H9 (cell line): ENCODE data around the gene LRRC7. TPM values are rescaled to one million over a fixed set of nuclear protein-coding genes. Genes with fewer than 3 reads are reported as not detected.
"Not testable (repeated sequence)": the region's sequence is repeated elsewhere in the genome, so short reads cannot be mapped to it uniquely, and the experiment has no call there.

Source experiments
- DNase-seq: peaks from one replicate; pipeline ENCODE4 v3.0.0-alpha.2; 2017
- H2AFZ ChIP-seq: one replicate; pipeline ENCODE4 v1.6.1; 2013; ENCODE audit warnings: mild to moderate bottlenecking, low read length, control low read depth, moderate library complexity
- H2AK5ac ChIP-seq: 2 replicates; pipeline ENCODE4 v1.6.1; 2013; ENCODE audit warnings: low read length, control low read depth, mixed read lengths; ENCODE audit not compliant: insufficient read length
- H2BK120ac ChIP-seq: one replicate; pipeline ENCODE4 v1.6.1; 2013; ENCODE audit warnings: low read depth, mild to moderate bottlenecking, low read length, control low read depth, inconsistent platforms; ENCODE audit not compliant: poor library complexity, severe bottlenecking
- H2BK12ac ChIP-seq: 2 replicates; pipeline ENCODE4 v1.6.1; 2013; ENCODE audit warnings: low read length, control low read depth, mixed read lengths, low read depth; ENCODE audit not compliant: insufficient read length
- H2BK15ac ChIP-seq: 2 replicates; pipeline ENCODE4 v1.6.1; 2013; ENCODE audit warnings: low read depth, low read length, control low read depth
- H2BK20ac ChIP-seq: one replicate; pipeline ENCODE4 v1.6.1; 2013; ENCODE audit warnings: low read depth, mild to moderate bottlenecking, low read length, control low read depth, inconsistent platforms; ENCODE audit not compliant: poor library complexity, severe bottlenecking
- H2BK5ac ChIP-seq: 2 replicates; pipeline ENCODE4 v1.6.1; 2013; ENCODE audit warnings: low read length, control low read depth, mixed read lengths; ENCODE audit not compliant: insufficient read length
- H3K14ac ChIP-seq: 2 replicates; pipeline ENCODE4 v1.6.1; 2013; ENCODE audit warnings: low read length, control low read depth; ENCODE audit not compliant: insufficient read depth
- H3K18ac ChIP-seq: 2 replicates; pipeline ENCODE4 v1.6.1; 2013; ENCODE audit warnings: low read depth, mild to moderate bottlenecking, mixed read lengths, low read length, control low read depth; ENCODE audit not compliant: insufficient read length
- H3K23ac ChIP-seq: 2 replicates; pipeline ENCODE4 v1.6.1; 2013; ENCODE audit warnings: low read length, control low read depth, mixed read lengths, low read depth; ENCODE audit not compliant: insufficient read length
- H3K23me2 ChIP-seq: 2 replicates; pipeline ENCODE4 v1.6.1; 2013; ENCODE audit warnings: low read depth, mild to moderate bottlenecking, mixed read lengths, low read length, control low read depth; ENCODE audit not compliant: insufficient read length, poor library complexity, severe bottlenecking
- H3K27ac ChIP-seq: 2 replicates; pipeline ENCODE4 v1.5.1; 2013; ENCODE audit warnings: low read length, control low read depth, mixed read lengths, low read depth; ENCODE audit not compliant: insufficient read length
- H3K27me3 ChIP-seq: 2 replicates; pipeline ENCODE4 v1.6.1; 2013; ENCODE audit warnings: low read length, control low read depth, inconsistent platforms; ENCODE audit not compliant: insufficient read depth
- H3K4ac ChIP-seq: 2 replicates; pipeline ENCODE4 v1.6.1; 2013; ENCODE audit warnings: low read depth, mild to moderate bottlenecking, control low read depth, inconsistent platforms, low read length, moderate library complexity
- H3K4me1 ChIP-seq: 2 replicates; pipeline ENCODE4 v1.6.1; 2013; ENCODE audit warnings: low read length, control low read depth, inconsistent platforms; ENCODE audit not compliant: insufficient read depth
- H3K4me2 ChIP-seq: 2 replicates; pipeline ENCODE4 v1.6.1; 2013; ENCODE audit warnings: low read length, control low read depth, mixed read lengths; ENCODE audit not compliant: insufficient read length, insufficient read depth
- H3K56ac ChIP-seq: 2 replicates; pipeline ENCODE4 v1.6.1; 2013; ENCODE audit warnings: low read depth, mild to moderate bottlenecking, mixed read lengths, low read length, control low read depth; ENCODE audit not compliant: insufficient read length
- H3K79me1 ChIP-seq: 2 replicates; pipeline ENCODE4 v1.6.1; 2013; ENCODE audit warnings: low read depth, mild to moderate bottlenecking, moderate library complexity, low read length, control low read depth, inconsistent platforms; ENCODE audit not compliant: insufficient read depth, poor library complexity, severe bottlenecking
- H3K79me2 ChIP-seq: 2 replicates; pipeline ENCODE4 v1.6.1; 2013; ENCODE audit warnings: low read length, control low read depth, inconsistent platforms; ENCODE audit not compliant: insufficient read depth
- H3K9ac ChIP-seq: 2 replicates; pipeline ENCODE4 v1.6.1; 2013; ENCODE audit warnings: low read length, control low read depth, mixed read lengths; ENCODE audit not compliant: insufficient read length; ENCODE audit errors: extremely low read depth
- H3K9me3 ChIP-seq: one replicate; pipeline ENCODE4 v1.6.1; 2013; ENCODE audit warnings: low read depth, low read length, inconsistent platforms; ENCODE audit not compliant: control insufficient read depth
- H3T11ph ChIP-seq: one replicate; pipeline ENCODE4 v1.6.1; 2013; ENCODE audit warnings: mild to moderate bottlenecking, low read length, control low read depth, inconsistent platforms
- H4K20me1 ChIP-seq: one replicate; pipeline ENCODE4 v1.6.1; 2013; ENCODE audit not compliant: control insufficient read depth, insufficient read length, insufficient read depth
- H4K5ac ChIP-seq: 2 replicates; pipeline ENCODE4 v1.6.1; 2013; ENCODE audit warnings: low read depth, mild to moderate bottlenecking, mixed read lengths, low read length, control low read depth; ENCODE audit not compliant: insufficient read length
- H4K8ac ChIP-seq: replicated peaks from 2 replicates; pipeline ENCODE4 v1.6.1; 2013; ENCODE audit warnings: low read length, control low read depth, mixed read lengths, low read depth; ENCODE audit not compliant: insufficient read length
- H4K91ac ChIP-seq: 2 replicates; pipeline ENCODE4 v1.6.1; 2013; ENCODE audit warnings: low read depth, mild to moderate bottlenecking, moderate library complexity, mixed read lengths, low read length, control low read depth; ENCODE audit not compliant: insufficient read length
- H3K27ac Mint-ChIP-seq, 3 experiments: 2 replicates in 2 of 3; 3 replicates in 1 of 3; pipeline ENCODE4 v1.8.0; 2020 to 2021; ENCODE audit warnings: mixed read lengths in 3 of 3, mild to moderate bottlenecking in 1 of 3, moderate library complexity in 1 of 3
- H3K27me3 Mint-ChIP-seq: 2 replicates; pipeline ENCODE4 v1.8.0; 2021; ENCODE audit warnings: low read depth, mild to moderate bottlenecking, moderate library complexity, mixed read lengths
- H3K36me3 Mint-ChIP-seq, 3 experiments: 2 replicates in 2 of 3; 3 replicates in 1 of 3; pipeline ENCODE4 v1.8.0; 2020 to 2021; ENCODE audit warnings: low read depth in 3 of 3, mixed read lengths in 3 of 3; ENCODE audit not compliant: insufficient read depth in 1 of 3
- H3K4me1 Mint-ChIP-seq, 2 experiments: 2 replicates each; pipeline ENCODE4 v1.8.0; 2020; ENCODE audit warnings: mixed read lengths in 2 of 2
- H3K4me3 Mint-ChIP-seq, 2 experiments: 2 replicates in 1 of 2; 3 replicates in 1 of 2; pipeline ENCODE4 v1.8.0; 2020 to 2021; ENCODE audit warnings: mild to moderate bottlenecking in 2 of 2, mixed read lengths in 2 of 2, moderate library complexity in 1 of 2
- H3K9me3 Mint-ChIP-seq, 2 experiments: 2 replicates in 1 of 2; 3 replicates in 1 of 2; pipeline ENCODE4 v1.8.0; 2020; ENCODE audit warnings: mild to moderate bottlenecking in 2 of 2, mixed read lengths in 2 of 2, moderate library complexity in 1 of 2
- WGBS: extraction: QIAGEN DNeasy Blood & Tissue Kit; methylation state at CpG from one replicate; pipeline ENCODE4 v1.1.7; 2013; ENCODE audit warnings: missing lambda C conversion rate, low lambda C conversion rate, mixed read lengths; ENCODE audit not compliant: insufficient read length; ENCODE audit errors: extremely low coverage; 5-methylcytosine and 5-hydroxymethylcytosine counted together
- total RNA-seq: library from RNA; stranded (reverse); gene quantifications from 2 replicates; pipeline ENCODE4 v1.2.1, GENCODE V29; 2021
- TF ChIP-seq, protein P1 (sequence below): fragments of 200-600 bp; sonication (generic); conservative IDR thresholded peaks from 3 replicates; pipeline ENCODE4 v1.8.0; 2021; ENCODE audit warnings: antibody characterized with exemption, mild to moderate bottlenecking

Gene LRRC7
- total RNA-seq, 1 experiment from 2014 or later = not detected

GRCh38 chr1:69952676-69953075 lies 385.0 kb downstream of the LRRC7 start:
- H3K4me1 ChIP-seq = no peaks in the 10 kb centered on the region
- H4K91ac ChIP-seq = no peak overlapping the region
- no peaks in the 10 kb centered on the region for H3K23me2 ChIP-seq
- H3K9ac ChIP-seq = no peak overlapping the region
- WGBS = no CpG with 5 or more reads among the region's 1 CpG
- H4K8ac ChIP-seq = no peak overlapping the region
- H4K20me1 ChIP-seq = no peaks in the 10 kb centered on the region
- H2BK5ac ChIP-seq = no peak overlapping the region
- no peaks in the 10 kb centered on the region for H3K36me3 Mint-ChIP-seq
- no peak overlapping the region for H3K18ac ChIP-seq
- no peak overlapping the region for H3K27ac Mint-ChIP-seq
- no peak overlapping the region for H3K27ac ChIP-seq
- H3K27me3 ChIP-seq = no peaks in the 10 kb centered on the region
- H4K5ac ChIP-seq = no peak overlapping the region
- H2BK12ac ChIP-seq = no peak overlapping the region
- H3K4me3 Mint-ChIP-seq = no peak overlapping the region
- no peak overlapping the region for H2BK20ac ChIP-seq
- H2BK15ac ChIP-seq = no peak overlapping the region
- H3K4ac ChIP-seq = no peak overlapping the region
- H3K27me3 Mint-ChIP-seq = no peaks in the 10 kb centered on the region
- H3K4me1 Mint-ChIP-seq = no peaks in the 10 kb centered on the region
- no peak overlapping the region for H3K14ac ChIP-seq
- H3K56ac ChIP-seq = no peak overlapping the region
- H3K79me1 ChIP-seq = no peaks in the 10 kb centered on the region
- DNase-seq = no peak
- H3K9me3 ChIP-seq = no peaks in the 10 kb centered on the region
- H2BK120ac ChIP-seq = no peak overlapping the region
- H3K4me2 ChIP-seq = no peak overlapping the region
- no peaks in the 10 kb centered on the region for H3K79me2 ChIP-seq
- H3K23ac ChIP-seq = no peak overlapping the region
- H3T11ph ChIP-seq = no peak overlapping the region
- H3K9me3 Mint-ChIP-seq = no peaks in the 10 kb centered on the region
- TF ChIP-seq, protein P1, sequence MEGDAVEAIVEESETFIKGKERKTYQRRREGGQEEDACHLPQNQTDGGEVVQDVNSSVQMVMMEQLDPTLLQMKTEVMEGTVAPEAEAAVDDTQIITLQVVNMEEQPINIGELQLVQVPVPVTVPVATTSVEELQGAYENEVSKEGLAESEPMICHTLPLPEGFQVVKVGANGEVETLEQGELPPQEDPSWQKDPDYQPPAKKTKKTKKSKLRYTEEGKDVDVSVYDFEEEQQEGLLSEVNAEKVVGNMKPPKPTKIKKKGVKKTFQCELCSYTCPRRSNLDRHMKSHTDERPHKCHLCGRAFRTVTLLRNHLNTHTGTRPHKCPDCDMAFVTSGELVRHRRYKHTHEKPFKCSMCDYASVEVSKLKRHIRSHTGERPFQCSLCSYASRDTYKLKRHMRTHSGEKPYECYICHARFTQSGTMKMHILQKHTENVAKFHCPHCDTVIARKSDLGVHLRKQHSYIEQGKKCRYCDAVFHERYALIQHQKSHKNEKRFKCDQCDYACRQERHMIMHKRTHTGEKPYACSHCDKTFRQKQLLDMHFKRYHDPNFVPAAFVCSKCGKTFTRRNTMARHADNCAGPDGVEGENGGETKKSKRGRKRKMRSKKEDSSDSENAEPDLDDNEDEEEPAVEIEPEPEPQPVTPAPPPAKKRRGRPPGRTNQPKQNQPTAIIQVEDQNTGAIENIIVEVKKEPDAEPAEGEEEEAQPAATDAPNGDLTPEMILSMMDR = no peak
- H2AFZ ChIP-seq = no peak overlapping the region
- no peak overlapping the region for H2AK5ac ChIP-seq

GRCh38 chr1:69962452-69962851 lies 394.7 kb downstream of the LRRC7 start:
- H3K27ac ChIP-seq, H3K79me2 ChIP-seq, H3K36me3 Mint-ChIP-seq, H2BK5ac ChIP-seq, H3K14ac ChIP-seq, H4K20me1 ChIP-seq, H3K9me3 ChIP-seq, H4K8ac ChIP-seq, H3K27ac Mint-ChIP-seq, H3T11ph ChIP-seq, H3K4me1 Mint-ChIP-seq, H3K4me2 ChIP-seq, H2BK12ac ChIP-seq, H3K23ac ChIP-seq, H4K91ac ChIP-seq, H2BK20ac ChIP-seq, H3K23me2 ChIP-seq, H3K18ac ChIP-seq, H2AFZ ChIP-seq, H2BK15ac ChIP-seq, H3K56ac ChIP-seq, H3K4ac ChIP-seq, H2BK120ac ChIP-seq, H3K27me3 Mint-ChIP-seq, H3K4me3 Mint-ChIP-seq, H3K9ac ChIP-seq, DNase-seq, H3K27me3 ChIP-seq, H4K5ac ChIP-seq, H3K79me1 ChIP-seq, H2AK5ac ChIP-seq, H3K4me1 ChIP-seq: not testable (repeated sequence)
- H3K9me3 Mint-ChIP-seq = peaks cover 0 to 11% of the 10 kb centered on the region in 2 experiments; a peak in 2 of 5 replicates
- no CpG with 5 or more reads among the region's 2 CpGs for WGBS
